Type B pancreatic cell (in vitro differentiated cells): ENCODE measurements around the gene RPS21. TPM values are rescaled to one million over a fixed set of nuclear protein-coding genes. Genes with fewer than 3 reads are reported as not detected.

Experiments used
- DNase-seq: peaks from one replicate; pipeline ENCODE4 v3.0.0; 2021; ENCODE audit warnings: mixed read lengths; ENCODE audit not compliant: unreplicated experiment; ENCODE audit errors: extremely low spot score
- H3K27ac Mint-ChIP-seq: 2 replicates; pipeline ENCODE4 v1.8.0; 2021; ENCODE audit warnings: mild to moderate bottlenecking, mixed read lengths
- H3K27me3 Mint-ChIP-seq: 2 replicates; pipeline ENCODE4 v1.8.0; 2021; ENCODE audit warnings: mixed read lengths
- H3K36me3 Mint-ChIP-seq: 2 replicates; pipeline ENCODE4 v1.8.0; 2021; ENCODE audit warnings: mixed read lengths
- H3K4me1 Mint-ChIP-seq: one replicate; pipeline ENCODE4 v1.8.0; 2021; ENCODE audit warnings: mixed read lengths; ENCODE audit not compliant: unreplicated experiment
- H3K4me3 Mint-ChIP-seq: 2 replicates; pipeline ENCODE4 v1.8.0; 2021; ENCODE audit warnings: mild to moderate bottlenecking, mixed read lengths
- H3K9me3 Mint-ChIP-seq: 2 replicates; pipeline ENCODE4 v1.8.0; 2021; ENCODE audit warnings: mixed read lengths
- total RNA-seq: library from RNA; stranded (reverse); gene quantifications from 2 replicates; pipeline ENCODE4 v1.2.1, GENCODE V29; 2021; ENCODE audit warnings: low replicate concordance
- TF ChIP-seq, protein P1 (sequence below): fragments of 200-600 bp; sonication (generic); conservative IDR thresholded peaks from 2 replicates; pipeline ENCODE4 v1.5.0; 2021; ENCODE audit warnings: antibody characterized with exemption, mild to moderate bottlenecking

The RPS21 gene
- total RNA-seq, 1 donor from 2014 or later = 1,432 TPM

DNA sequence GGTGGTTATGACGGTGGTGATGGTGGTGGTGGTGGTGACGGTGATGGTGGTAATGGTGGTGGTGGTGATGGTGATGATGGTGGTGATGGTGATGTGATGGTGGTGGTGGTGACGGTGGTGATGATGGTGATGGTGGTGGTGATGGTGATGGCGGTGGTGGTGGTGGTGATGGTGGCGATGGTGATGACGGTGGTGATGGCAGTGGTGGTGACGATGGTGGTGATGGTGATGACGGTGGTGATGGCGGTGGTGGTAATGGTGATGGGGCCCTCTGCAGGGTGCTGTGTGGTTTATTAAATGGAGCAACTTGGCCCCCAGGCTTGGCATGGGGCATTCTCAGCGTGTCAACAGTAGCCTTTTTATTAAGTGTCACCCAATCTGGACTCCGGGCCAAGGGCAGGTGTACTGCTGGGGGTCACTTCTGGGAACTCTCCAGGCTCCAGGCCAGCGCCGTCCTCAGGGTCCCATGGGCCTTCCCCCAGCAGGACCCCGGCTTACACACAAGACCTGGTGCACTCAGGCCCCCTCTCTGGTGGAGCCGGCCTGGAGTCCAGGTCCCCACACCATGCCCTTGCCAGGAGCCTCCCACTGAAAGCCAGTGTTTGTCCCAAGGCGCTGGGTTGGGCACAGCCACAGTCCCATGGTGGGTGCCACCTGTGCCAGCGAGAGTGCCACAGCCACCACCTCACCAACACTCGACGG lies 11.4 kb downstream of the RPS21 start:
- no peak overlapping the region for H3K27ac Mint-ChIP-seq
- no peak for DNase-seq

DNA sequence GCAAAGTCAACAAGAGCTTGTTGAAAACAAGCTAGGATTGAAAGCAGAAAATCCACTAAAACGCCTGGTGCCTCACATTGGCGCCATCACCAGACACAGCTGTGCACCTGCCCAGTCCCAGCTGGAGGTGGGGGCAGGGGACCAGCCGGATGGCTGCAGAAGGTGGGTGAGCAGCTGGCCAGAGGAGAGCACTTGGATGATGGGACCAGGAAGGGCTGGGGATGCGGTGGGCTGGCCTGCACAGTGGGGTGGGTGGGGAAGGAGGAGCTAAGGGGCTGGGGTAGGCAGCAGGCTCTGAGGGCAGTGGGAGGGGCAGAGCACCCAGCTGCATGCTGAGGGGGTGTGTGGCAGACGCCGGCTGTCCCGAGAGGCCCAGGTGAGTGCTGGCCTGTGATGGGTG lies 13.1 kb downstream of the RPS21 start:
- TF ChIP-seq, protein P1, sequence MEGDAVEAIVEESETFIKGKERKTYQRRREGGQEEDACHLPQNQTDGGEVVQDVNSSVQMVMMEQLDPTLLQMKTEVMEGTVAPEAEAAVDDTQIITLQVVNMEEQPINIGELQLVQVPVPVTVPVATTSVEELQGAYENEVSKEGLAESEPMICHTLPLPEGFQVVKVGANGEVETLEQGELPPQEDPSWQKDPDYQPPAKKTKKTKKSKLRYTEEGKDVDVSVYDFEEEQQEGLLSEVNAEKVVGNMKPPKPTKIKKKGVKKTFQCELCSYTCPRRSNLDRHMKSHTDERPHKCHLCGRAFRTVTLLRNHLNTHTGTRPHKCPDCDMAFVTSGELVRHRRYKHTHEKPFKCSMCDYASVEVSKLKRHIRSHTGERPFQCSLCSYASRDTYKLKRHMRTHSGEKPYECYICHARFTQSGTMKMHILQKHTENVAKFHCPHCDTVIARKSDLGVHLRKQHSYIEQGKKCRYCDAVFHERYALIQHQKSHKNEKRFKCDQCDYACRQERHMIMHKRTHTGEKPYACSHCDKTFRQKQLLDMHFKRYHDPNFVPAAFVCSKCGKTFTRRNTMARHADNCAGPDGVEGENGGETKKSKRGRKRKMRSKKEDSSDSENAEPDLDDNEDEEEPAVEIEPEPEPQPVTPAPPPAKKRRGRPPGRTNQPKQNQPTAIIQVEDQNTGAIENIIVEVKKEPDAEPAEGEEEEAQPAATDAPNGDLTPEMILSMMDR = no peak
- Mint-ChIP-seq H3K4me1 (peaks cover 4% of the 10 kb centered on the region), H3K36me3 (no peaks in the 10 kb centered on the region), H3K27me3 (no peaks in the 10 kb centered on the region), H3K4me3 (no peak overlapping the region), H3K27ac (no peak overlapping the region), H3K9me3 (no peaks in the 10 kb centered on the region)
- DNase-seq = no peak

More for the DNA sequence above, 11.4 kb downstream of the RPS21 start:
- Mint-ChIP-seq H3K4me3 (no peak overlapping the region), H3K36me3 (no peaks in the 10 kb centered on the region), H3K27me3 (no peaks in the 10 kb centered on the region), H3K4me1 (peaks cover 3% of the 10 kb centered on the region), H3K9me3 (no peaks in the 10 kb centered on the region)
- TF ChIP-seq, protein P1 = no peak

DNA sequence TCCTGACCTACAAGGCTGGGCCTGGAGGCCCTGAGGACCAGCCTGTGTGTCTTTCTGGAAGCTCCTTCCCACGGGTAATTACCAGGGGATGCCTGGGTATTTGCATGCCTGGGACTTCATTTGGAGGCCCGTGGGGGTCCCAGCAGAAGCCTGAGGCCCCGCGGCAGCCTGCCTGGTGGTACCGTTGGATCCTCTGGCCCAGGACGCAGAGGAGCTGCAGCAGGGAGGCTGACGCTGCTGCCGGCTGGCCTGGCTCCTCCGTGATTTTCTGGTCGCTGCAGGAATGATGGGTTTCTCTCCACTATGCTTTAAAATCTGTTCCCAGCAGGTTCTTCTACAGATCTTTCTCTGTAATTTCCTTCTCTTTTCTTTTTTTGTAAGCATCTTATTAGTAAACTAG lies 13.6 kb downstream of the RPS21 start:
- H3K27ac Mint-ChIP-seq = no peak overlapping the region
- no peaks in the 10 kb centered on the region for H3K36me3 Mint-ChIP-seq
- DNase-seq = no peak

DNA sequence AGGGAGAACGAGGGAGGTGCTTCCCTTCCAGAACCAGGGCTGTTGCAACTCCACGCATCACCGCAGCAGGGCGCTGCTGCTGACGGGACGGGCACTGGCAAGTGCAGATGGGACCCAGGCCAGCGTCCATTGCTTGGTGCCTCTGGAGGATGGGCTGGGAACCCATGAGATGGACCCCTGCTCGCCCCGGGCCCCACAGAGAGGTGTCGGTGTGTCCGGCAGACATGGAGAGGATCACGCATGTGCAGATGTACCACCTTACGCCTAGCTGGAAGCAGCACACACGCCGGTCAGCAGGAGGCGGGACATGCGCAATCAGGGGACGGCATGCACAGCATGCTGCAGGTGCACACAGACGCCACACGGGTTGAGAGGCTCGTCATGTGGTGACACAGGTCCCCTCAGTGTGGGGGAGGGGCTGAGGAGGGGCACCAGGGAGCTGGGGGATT lies 14.5 kb downstream of the RPS21 start:
- Mint-ChIP-seq H3K4me1 (peaks cover 10% of the 10 kb centered on the region), H3K36me3 (no peaks in the 10 kb centered on the region), H3K27me3 (no peaks in the 10 kb centered on the region), H3K4me3 (no peak overlapping the region), H3K9me3 (no peaks in the 10 kb centered on the region), H3K27ac (no peak overlapping the region)
- TF ChIP-seq, protein P1 = peak; percentile 54
- DNase-seq = no peak

More for the DNA sequence above, 13.6 kb downstream of the RPS21 start:
- Mint-ChIP-seq H3K9me3 (no peaks in the 10 kb centered on the region), H3K27me3 (no peaks in the 10 kb centered on the region), H3K4me3 (no peak overlapping the region), H3K4me1 (peaks cover 10% of the 10 kb centered on the region)
- TF ChIP-seq, protein P1 = no peak

DNA sequence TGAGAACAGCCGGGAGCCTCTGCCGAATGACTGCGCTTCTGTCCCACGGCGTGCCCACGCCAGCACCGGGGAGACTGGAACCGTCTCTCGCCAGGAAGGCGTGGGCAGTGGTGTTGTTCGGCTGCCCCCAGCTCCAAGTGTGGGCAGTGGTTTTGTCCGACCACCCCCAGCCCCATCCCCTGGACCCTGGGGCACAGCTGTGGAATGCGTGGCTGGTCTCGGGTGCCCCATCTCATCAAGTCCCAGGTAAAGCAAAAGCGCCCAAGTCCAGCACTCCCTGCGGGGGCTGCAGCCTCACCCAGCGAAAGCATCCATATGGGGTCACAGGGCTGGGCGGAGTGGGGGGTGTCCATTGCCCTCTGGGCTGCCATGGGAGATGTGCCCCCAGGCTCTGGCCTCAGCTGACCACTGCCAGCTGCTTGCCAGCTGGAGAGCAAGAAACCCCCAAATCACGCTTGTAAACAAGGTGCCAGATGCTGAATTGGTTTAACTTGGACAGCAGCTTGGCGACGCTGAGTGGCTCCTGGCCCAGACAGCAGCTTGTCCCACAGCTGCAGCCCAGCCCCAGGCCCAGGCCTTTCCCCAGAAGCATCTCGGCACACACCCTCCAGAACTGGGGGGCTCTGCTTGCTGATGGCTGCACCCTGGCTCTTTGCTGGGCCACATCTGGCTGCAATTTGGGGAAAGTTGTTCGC lies 15.7 kb downstream of the RPS21 start:
- Mint-ChIP-seq H3K27ac (no peak overlapping the region), H3K4me1 (peaks cover 10% of the 10 kb centered on the region), H3K9me3 (no peaks in the 10 kb centered on the region), H3K36me3 (no peaks in the 10 kb centered on the region), H3K4me3 (no peak overlapping the region), H3K27me3 (no peaks in the 10 kb centered on the region)
- TF ChIP-seq, protein P1 = no peak
- no peak for DNase-seq
